ENCODE data around the gene ADGRG6.

The ADGRG6 gene

GRCh38 chr6:142293121-142293520 is 8.7 kb upstream of the ADGRG6 start:
- Histone ChIP-seq H3K36me3 (ENCODE audit: control insufficient read depth in 2 of 2, insufficient read depth in 1 of 2, low read length in 2 of 2) (no peaks in the 10 kb centered on the region), H3K9me3 (ENCODE audit: control insufficient read depth, insufficient read depth, low read depth, low read length) (no peaks in the 10 kb centered on the region), H3K4me1 (ENCODE audit: control insufficient read depth, insufficient read depth, low read length) (no peaks in the 10 kb centered on the region), H3K4me3 (ENCODE audit: low read depth, low read length) (no peak overlapping the region), H3K27ac (ENCODE audit: extremely low read depth, low read depth, low read length) (no peak overlapping the region)
- POLR2A ChIA-PET, result no interaction called here
- CTCF ChIA-PET, result no interaction called here
- TF ChIP-seq BCL6B (tag by site-specific recombination; IDR thresholded peaks at IDR 0.05), result no peak
- no peak for TF ChIP-seq ZSCAN23 (tag by site-specific recombination; IDR thresholded peaks at IDR 0.05)
- no peak for TF ChIP-seq ZNF549 (tag by site-specific recombination; IDR thresholded peaks at IDR 0.05)
- TF ChIP-seq ZNF449 (tag by site-specific recombination; IDR thresholded peaks at IDR 0.05), result no peak
- TF ChIP-seq TSHZ1 (tag by site-specific recombination; IDR thresholded peaks at IDR 0.05; ENCODE audit: borderline replicate concordance), result no peak
- TF ChIP-seq ZNF239 (tag by site-specific recombination; IDR thresholded peaks at IDR 0.05), result no peak
- TF ChIP-seq ZNF664 (tag by site-specific recombination; IDR thresholded peaks at IDR 0.05), result no peak
- TF ChIP-seq ZNF174 (tag by site-specific recombination; IDR thresholded peaks at IDR 0.05), result no peak
- TF ChIP-seq ZNF792 (tag by site-specific recombination; IDR thresholded peaks at IDR 0.05), result no peak
- TF ChIP-seq ZNF148 (tag by site-specific recombination; IDR thresholded peaks at IDR 0.05; ENCODE audit: borderline replicate concordance), result no peak
- TF ChIP-seq ZFP3 (tag by site-specific recombination; IDR thresholded peaks at IDR 0.05; ENCODE audit: low read depth), result no peak
- no peak for TF ChIP-seq ZXDB (tag by site-specific recombination; IDR thresholded peaks at IDR 0.05)
- no peak for TF ChIP-seq ZNF776 (tag by site-specific recombination; IDR thresholded peaks at IDR 0.05; ENCODE audit: borderline replicate concordance)
- no peak for TF ChIP-seq ZNF645 (tag by site-specific recombination; IDR thresholded peaks at IDR 0.05)
- no peak for TF ChIP-seq GLIS2 (tag by site-specific recombination; IDR thresholded peaks at IDR 0.05)
- no peak for TF ChIP-seq ZNF16 (tag by site-specific recombination; IDR thresholded peaks at IDR 0.05; ENCODE audit: low read depth)
- TF ChIP-seq RBAK (tag by site-specific recombination; IDR thresholded peaks at IDR 0.05), result no peak
- TF ChIP-seq ZNF398 (tag by site-specific recombination; IDR thresholded peaks at IDR 0.05), result no peak
